COLO829 (cell line): ENCODE measurements around the gene SETDB2.

Experiments
- DNase-seq: peaks from one replicate; pipeline ENCODE4 v3.0.0; 2012; ENCODE audit warnings: low spot score

Gene SETDB2

GRCh38 chr13:49443704-49444523 lies at the start of gene SETDB2, which contains the start of gene CAB39L:
SETDB2 (plus strand) TSS chr13:49444274; CDS start chr13:49451894, 7,620 bp downstream.
CAB39L (minus strand) TSS chr13:49444064; CDS start chr13:49382910, 61,154 bp downstream.
- DNase-seq: peak; percentile 95

DNA sequence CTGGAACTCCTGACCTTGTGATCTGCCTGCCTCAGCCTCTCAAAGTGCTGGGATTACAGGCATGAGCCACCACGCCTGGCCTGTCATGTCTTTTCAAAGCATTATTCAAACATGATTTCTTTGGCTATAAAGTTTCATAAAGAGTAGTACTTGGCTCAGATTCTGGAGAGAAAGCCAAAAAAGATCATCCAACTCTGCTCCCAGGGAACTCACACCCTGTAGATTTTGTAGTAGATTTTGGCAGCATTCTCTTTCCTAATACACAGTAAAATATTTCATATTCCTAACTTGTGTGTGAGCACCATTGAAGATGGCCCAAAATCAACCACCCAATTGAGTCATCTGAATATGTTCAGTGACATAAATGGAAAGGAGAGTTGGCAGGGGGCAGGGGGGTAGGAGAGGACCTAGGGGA lies 48.6 kb upstream of the SETDB2 start:
- DNase-seq: no peak

DNA sequence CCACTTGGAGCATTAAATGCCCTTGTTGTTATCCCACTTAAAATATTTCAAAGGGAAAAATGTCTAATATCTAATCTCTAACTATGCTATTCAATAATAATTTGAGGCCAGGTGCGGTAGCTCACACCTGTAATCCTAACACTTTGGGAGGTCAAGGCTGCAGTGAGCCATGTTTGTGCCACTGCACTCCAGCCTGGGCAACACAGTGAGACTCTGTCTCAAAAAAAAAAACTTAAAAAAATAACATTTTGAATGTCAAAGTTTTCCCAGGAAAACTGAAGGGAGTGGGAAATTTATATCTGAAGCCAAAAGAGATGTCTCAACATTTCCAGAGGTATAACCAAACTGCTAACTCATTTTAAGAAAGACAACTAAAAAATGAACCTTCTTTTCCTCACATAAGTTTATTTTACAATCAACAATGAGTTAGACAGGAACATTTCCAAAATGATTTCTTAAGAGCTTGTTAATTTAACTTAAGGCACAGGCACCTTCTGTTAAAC lies 48.1 kb upstream of the SETDB2 start:
- DNase-seq: no peak

DNA sequence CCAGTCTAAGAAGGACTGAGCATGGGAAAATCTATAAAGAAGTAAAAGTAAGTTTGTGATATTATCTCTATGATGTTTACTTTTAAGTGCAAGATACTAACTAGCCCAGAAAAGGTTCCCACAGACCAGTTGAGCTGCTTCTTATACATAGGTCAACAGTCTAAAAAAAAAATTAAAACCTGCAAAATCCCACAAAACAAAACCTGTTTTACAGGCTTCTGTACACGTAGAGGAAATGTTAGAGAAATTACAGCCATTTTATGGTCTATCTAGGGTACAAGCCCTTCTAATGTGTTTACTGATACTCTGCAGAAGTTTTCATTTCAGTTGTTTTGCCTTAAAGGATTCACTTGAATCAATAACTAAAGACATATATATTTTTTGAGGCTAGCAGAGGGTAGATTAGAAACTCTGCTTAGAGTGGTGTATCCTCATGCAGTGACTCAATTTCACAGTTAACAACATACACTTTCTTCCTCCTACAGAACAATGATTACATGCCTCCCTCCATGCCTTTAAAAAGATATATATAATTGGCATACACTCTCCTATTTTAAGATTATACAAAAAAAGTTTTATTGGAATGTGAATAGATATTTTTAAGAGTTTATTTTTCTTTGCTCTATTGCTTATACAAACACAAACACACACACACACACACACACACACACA lies 44.1 kb upstream of the SETDB2 start:
- DNase-seq: no peak

- DNase-seq: no peak
These were observed 43.1 kb upstream of the SETDB2 start for GRCh38 chr13:49400755-49401659.

GRCh38 chr13:49403996-49404702 lies 39.9 kb upstream of the SETDB2 start:
- DNase-seq: no peak

DNA sequence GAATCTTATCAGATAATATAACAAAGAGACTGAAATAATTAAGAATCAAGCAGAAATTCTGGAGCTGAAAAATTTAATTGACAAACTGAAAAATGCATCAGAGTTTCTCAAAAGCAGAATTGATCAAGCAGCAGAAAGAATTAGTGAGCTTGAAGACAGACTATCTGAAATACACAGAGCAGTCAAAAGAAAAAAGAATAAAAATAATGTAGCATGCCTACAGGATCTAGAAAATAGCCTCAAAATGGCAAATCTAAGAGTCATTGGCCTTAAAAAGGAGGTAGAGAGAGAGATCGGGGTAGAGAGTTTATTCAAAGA lies 39.4 kb upstream of the SETDB2 start:
- DNase-seq: no peak

DNA sequence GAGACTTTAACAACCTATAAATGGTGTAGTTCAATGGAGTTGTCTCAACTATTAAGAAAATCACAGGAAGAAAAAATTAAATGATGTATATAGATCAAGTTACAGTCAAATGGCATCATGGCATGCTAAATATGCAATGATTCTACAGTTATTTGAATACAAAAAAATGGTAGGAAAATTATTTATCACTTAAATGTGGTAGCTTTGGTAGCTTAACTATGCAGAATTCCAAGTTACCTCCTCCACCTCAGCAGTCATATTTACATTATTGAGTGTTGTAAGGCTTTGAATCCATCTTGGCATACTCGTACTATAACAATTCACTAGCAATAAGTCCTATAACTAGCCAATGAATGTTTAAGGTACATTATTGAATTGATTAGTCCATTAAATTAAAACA lies 37.0 kb upstream of the SETDB2 start:
- no peak for DNase-seq

DNA sequence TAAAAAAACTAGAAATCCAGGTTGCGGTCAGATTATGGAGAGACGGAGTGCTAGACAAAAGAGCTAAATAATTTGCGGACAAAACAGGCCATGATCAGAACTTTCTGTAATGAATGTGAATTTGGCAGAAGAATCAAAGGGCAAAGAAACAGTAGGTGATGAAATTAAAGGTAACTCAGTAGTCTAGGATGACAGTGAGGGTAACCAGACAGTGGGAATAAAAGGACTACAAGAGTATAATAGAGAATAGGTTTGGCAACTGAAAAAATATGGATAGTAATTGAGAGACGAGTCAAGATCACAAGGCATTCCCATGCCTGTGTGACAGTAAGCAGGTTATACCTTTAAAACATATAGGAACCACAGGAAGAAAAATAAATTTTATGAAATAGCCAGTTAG lies 36.1 kb upstream of the SETDB2 start:
- no peak for DNase-seq

GRCh38 chr13:49409008-49409407 lies 35.1 kb upstream of the SETDB2 start:
- DNase-seq: no peak

- no peak for DNase-seq
These were observed 34.1 kb upstream of the SETDB2 start for GRCh38 chr13:49410006-49410405.

DNA sequence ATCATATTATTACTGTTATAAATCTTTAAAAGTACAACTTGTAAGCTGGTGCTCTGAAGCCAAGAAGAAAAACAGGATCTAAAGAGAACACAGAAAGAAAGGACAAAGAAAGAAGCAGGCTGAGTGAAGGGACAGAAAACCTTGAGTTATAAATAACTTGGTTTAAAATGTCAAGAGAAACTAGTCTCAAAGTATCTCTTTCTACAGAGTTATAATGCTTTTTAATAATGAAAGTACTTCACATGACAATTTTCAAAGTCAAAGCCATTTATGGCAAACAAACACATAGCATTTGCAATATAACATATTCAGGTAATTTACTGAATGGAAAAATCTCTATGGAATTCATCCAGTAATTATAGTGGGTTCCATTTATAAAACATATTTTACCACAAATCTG lies 33.6 kb upstream of the SETDB2 start:
- DNase-seq: no peak

- DNase-seq: no peak
These were observed 32.7 kb upstream of the SETDB2 start for GRCh38 chr13:49411353-49411752.

- DNase-seq: no peak
These were observed 31.3 kb upstream of the SETDB2 start for GRCh38 chr13:49412749-49413148.

DNA sequence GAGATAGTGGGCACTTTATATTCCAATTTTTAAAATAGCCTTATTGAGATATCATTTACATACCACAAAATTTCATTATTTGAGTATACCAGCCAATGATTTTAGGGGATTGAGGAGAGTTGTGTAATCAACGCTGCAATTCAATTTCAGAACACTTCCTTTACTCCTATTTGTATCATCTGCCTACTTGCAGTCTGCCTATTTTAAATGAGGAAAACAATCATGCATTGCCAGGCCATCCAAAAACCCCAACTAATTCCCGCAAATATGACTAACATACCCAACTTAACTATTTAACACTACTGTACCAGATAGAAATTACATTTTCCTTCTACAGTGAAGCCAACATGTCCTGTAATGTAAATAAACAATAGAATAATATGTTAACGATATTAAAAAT lies 26.9 kb upstream of the SETDB2 start:
- DNase-seq: no peak

- DNase-seq: no peak
These were observed 25.9 kb upstream of the SETDB2 start for GRCh38 chr13:49418206-49418605.

GRCh38 chr13:49419276-49419675 lies 24.8 kb upstream of the SETDB2 start:
- no peak for DNase-seq

DNA sequence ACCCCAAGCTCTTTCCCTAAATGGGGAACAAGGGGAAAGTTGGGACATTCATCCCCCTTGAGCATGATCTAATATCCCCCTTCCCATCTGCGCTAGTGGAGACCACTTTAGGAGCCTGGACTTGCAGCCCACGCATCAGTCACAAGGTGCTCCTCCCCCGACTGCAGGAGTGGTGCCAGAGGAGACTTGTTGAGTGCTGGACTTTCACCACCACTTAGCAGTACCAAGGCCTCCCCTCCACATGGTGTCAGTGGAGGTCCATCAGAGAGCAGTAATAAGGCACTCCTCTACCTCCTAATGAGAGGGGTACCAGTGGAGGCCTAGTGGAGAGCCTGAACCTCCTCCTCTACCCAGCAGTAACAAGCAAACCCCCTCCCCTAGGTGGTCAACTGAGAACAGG lies 22.7 kb upstream of the SETDB2 start:
- DNase-seq: no peak

GRCh38 chr13:49424011-49424560 lies 20.0 kb upstream of the SETDB2 start:
- no peak for DNase-seq

GRCh38 chr13:49428041-49428763 lies 15.9 kb upstream of the SETDB2 start:
- no peak for DNase-seq

DNA sequence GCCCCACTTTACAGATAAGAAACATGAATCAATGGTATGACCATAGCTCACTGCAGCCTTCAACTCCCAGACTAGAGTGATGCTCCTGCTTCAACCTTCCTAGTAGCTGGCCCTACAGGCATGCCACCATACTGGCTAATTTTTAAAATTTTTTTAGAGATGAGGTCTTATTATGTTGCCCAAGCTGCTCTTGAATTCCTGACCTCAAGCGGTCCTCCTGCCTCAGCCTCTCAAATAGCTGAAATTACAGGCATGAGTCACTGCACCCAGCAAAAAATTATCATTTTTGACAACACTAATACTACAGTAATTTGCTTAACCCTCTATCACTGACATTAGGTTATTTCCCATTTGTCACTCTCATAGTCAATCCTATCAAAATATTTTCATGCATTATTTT lies 15.0 kb upstream of the SETDB2 start:
- DNase-seq: no peak
